A673 (cell line): ENCODE data around the gene DNAH1. TPM values are rescaled to one million over a fixed set of nuclear protein-coding genes. Genes with fewer than 3 reads are reported as not detected.

Source experiments
- BruUV-seq: library from RNA; stranded (reverse); fragments of 400-500 nt; replicated peaks from 2 replicates; lab custom pipeline; 2021; lab: Mats Ljungman, UMichigan
- CTCF ChIA-PET: fragments of 300-600 bp; sonication (Branson Sonifier 250); formaldehyde crosslinking; loops from one replicate; lab custom pipeline; 2022; ENCODE audit warnings: antibody characterized with exemption; lab: Charles Lee
- POLR2A ChIA-PET: fragments of 300-600 bp; sonication (Branson Sonifier 250); formaldehyde crosslinking; loops from one replicate; lab custom pipeline; 2022; ENCODE audit warnings: antibody characterized with exemption; ENCODE audit not compliant: low non-redundant PET; lab: Charles Lee
- DNase-seq: peaks from one replicate; pipeline ENCODE4 v3.0.0-alpha.2; 2015; ENCODE audit warnings: low spot score
- H3K27ac ChIP-seq: fragments of 200-600 bp; sonication (generic); 2 replicates; pipeline ENCODE4 v1.5.1; 2016; ENCODE audit warnings: mixed run types, low read depth, mild to moderate bottlenecking, mixed read lengths, antibody characterized with exemption, low read length; ENCODE audit not compliant: poor library complexity, severe bottlenecking
- H3K27me3 ChIP-seq: fragments of 200-600 bp; sonication (generic); replicated peaks from 2 replicates; pipeline ENCODE4 v1.6.1; 2017; ENCODE audit warnings: mixed run types, low read depth, mild to moderate bottlenecking, mixed read lengths, antibody characterized with exemption, low read length; ENCODE audit not compliant: insufficient read depth, poor library complexity
- H3K36me3 ChIP-seq: fragments of 200-600 bp; sonication (generic); 2 replicates; pipeline ENCODE4 v1.6.1; 2016; ENCODE audit warnings: mixed run types, mild to moderate bottlenecking, mixed read lengths, antibody characterized with exemption, low read length; ENCODE audit not compliant: insufficient read depth, poor library complexity, severe bottlenecking
- H3K4me1 ChIP-seq: fragments of 200-600 bp; sonication (generic); 2 replicates; pipeline ENCODE4 v1.6.1; 2017; ENCODE audit warnings: mixed run types, mild to moderate bottlenecking, mixed read lengths, antibody characterized with exemption, low read length; ENCODE audit not compliant: insufficient read depth, poor library complexity, severe bottlenecking
- H3K4me3 ChIP-seq: fragments of 200-600 bp; sonication (generic); 2 replicates; pipeline ENCODE4 v1.5.1; 2016; ENCODE audit warnings: low read depth, mixed run types, mild to moderate bottlenecking, mixed read lengths, low read length; ENCODE audit not compliant: poor library complexity, severe bottlenecking
- H3K9me3 ChIP-seq: fragments of 200-600 bp; sonication (generic); 2 replicates; pipeline ENCODE4 v1.6.1; 2016; ENCODE audit warnings: mixed run types, low read depth, mild to moderate bottlenecking, mixed read lengths, antibody characterized with exemption, low read length; ENCODE audit not compliant: poor library complexity, severe bottlenecking
- CTCF ChIP-seq: fragments of 300-800, 200-600 bp; sonication (generic); conservative IDR thresholded peaks from 2 replicates; pipeline ENCODE4 v1.5.1; 2017; ENCODE audit warnings: low read depth, mild to moderate bottlenecking, antibody characterized with exemption, low read length, moderate library complexity, mixed read lengths
- EZH2 ChIP-seq: fragments of 200-600 bp; sonication (generic); IDR thresholded peaks from 2 replicates; pipeline ENCODE4 v1.6.1; 2017; ENCODE audit warnings: borderline replicate concordance, low read depth, mild to moderate bottlenecking, mixed read lengths, antibody characterized with exemption, low read length; ENCODE audit not compliant: poor library complexity, severe bottlenecking
- intact Hi-C: fragments of 100-400 bp; cut with micrococcal nuclease; formaldehyde crosslinking; loops from one replicate; pipeline ENCODE4 v1.10.0; 2022; ENCODE audit not compliant: unreplicated experiment
- total RNA-seq: library from RNA; stranded (reverse); gene quantifications from 2 replicates; pipeline ENCODE4 v1.2.3, GENCODE V29; 2021

Gene DNAH1
- total RNA-seq, 1 experiment from 2014 or later: 1.3 TPM

GRCh38 chr3:52298149-52299098 is 17.7 kb upstream of the DNAH1 start:
- CTCF ChIA-PET: no interaction called here
- no peak overlapping the region for H3K27ac ChIP-seq

GRCh38 chr3:52299247-52299878 is 16.8 kb upstream of the DNAH1 start:
- POLR2A ChIA-PET: interaction anchor here (0.6 kb wide), 1 partner anchor 28 kb away, joined by 5 read pairs; no protein-coding TSS in a partner anchor
- CTCF ChIA-PET: no interaction called here
- intact Hi-C loops: no loop called here
- no peaks in the 10 kb centered on the region for H3K4me1 ChIP-seq
- no TSS peak for BruUV-seq
- TF ChIP-seq CTCF (no peak), EZH2 (no peak)
- no peak overlapping the region for H3K4me3 ChIP-seq
- H3K36me3 ChIP-seq: no peaks in the 10 kb centered on the region
- H3K9me3 ChIP-seq: no peaks in the 10 kb centered on the region
- no peak for DNase-seq
- H3K27me3 ChIP-seq: no peaks in the 10 kb centered on the region
- H3K27ac ChIP-seq: no peak overlapping the region

More at GRCh38 chr3:52298149-52299098, 17.7 kb upstream of the DNAH1 start:
- no peak for DNase-seq
- POLR2A ChIA-PET: no interaction called here
- Histone ChIP-seq H3K4me1 (no peaks in the 10 kb centered on the region), H3K4me3 (no peak overlapping the region), H3K9me3 (no peaks in the 10 kb centered on the region), H3K36me3 (no peaks in the 10 kb centered on the region), H3K27me3 (no peaks in the 10 kb centered on the region)
- intact Hi-C loops: no loop called here
- BruUV-seq: no TSS peak
- no peak for TF ChIP-seq EZH2
- no peak for TF ChIP-seq CTCF

GRCh38 chr3:52299879-52300611 is 16.1 kb upstream of the DNAH1 start:
- H3K27ac ChIP-seq: no peak overlapping the region

More at GRCh38 chr3:52299879-52300611, 16.1 kb upstream of the DNAH1 start:
- Histone ChIP-seq H3K4me1 (no peaks in the 10 kb centered on the region), H3K36me3 (no peaks in the 10 kb centered on the region), H3K4me3 (no peak overlapping the region), H3K27me3 (no peaks in the 10 kb centered on the region), H3K9me3 (no peaks in the 10 kb centered on the region)
- peak; percentile 26 for DNase-seq
- ChIA-PET POLR2A (interaction anchor here (0.6 kb wide), 1 partner anchor 29 kb away, joined by 5 read pairs; no protein-coding TSS in a partner anchor), CTCF (no interaction called here)
- intact Hi-C loops: no loop called here
- TF ChIP-seq EZH2: no peak
- BruUV-seq: no TSS peak
